Chondrocyte (in vitro differentiated cells): Measurements from ENCODE around the gene PGK1. TPM values are rescaled to one million over a fixed set of nuclear protein-coding genes. Genes with fewer than 3 reads are reported as not detected.

Experiments
- DNase-seq: peaks from one replicate; pipeline ENCODE4 v3.0.0; 2021; ENCODE audit warnings: mixed read lengths, low spot score
- H3K27ac Mint-ChIP-seq: one replicate; pipeline ENCODE4 v1.8.0; 2021; ENCODE audit warnings: mild to moderate bottlenecking, moderate library complexity, mixed read lengths; ENCODE audit not compliant: unreplicated experiment
- H3K27me3 Mint-ChIP-seq: 2 replicates; pipeline ENCODE4 v1.8.0; 2021; ENCODE audit warnings: low read depth, mixed read lengths
- H3K36me3 Mint-ChIP-seq: 2 replicates; pipeline ENCODE4 v1.8.0; 2021; ENCODE audit warnings: low read depth, mixed read lengths
- H3K4me1 Mint-ChIP-seq: 2 replicates; pipeline ENCODE4 v1.8.0; 2021; ENCODE audit warnings: low read depth, mild to moderate bottlenecking, mixed read lengths
- H3K4me3 Mint-ChIP-seq: one replicate; pipeline ENCODE4 v1.8.0; 2021; ENCODE audit warnings: mild to moderate bottlenecking, moderate library complexity, mixed read lengths; ENCODE audit not compliant: unreplicated experiment
- H3K9me3 Mint-ChIP-seq: 2 replicates; pipeline ENCODE4 v1.8.0; 2021; ENCODE audit warnings: low read depth, mixed read lengths
- CTCF ChIP-seq: fragments of 200-600 bp; sonication (generic); IDR thresholded peaks from 2 replicates; pipeline ENCODE4 v1.5.0; 2021; ENCODE audit warnings: antibody characterized with exemption, mild to moderate bottlenecking, moderate library complexity
- total RNA-seq: library from RNA; stranded (reverse); gene quantifications from 3 replicates; pipeline ENCODE4 v1.2.1, GENCODE V29; 2021

Gene PGK1
- total RNA-seq, 1 donor from 2014 or later: 352 TPM

GRCh38 chrX:78106651-78106986, 2.6 kb downstream of the PGK1 start:
- DNase-seq: no peak
- H3K9me3 Mint-ChIP-seq: peaks cover 10% of the 10 kb centered on the region
- peaks cover 3% of the 10 kb centered on the region for H3K36me3 Mint-ChIP-seq
- TF ChIP-seq CTCF: no peak
- H3K27ac Mint-ChIP-seq: peak overlapping the region; percentile 10
- no peaks in the 10 kb centered on the region for H3K27me3 Mint-ChIP-seq
- peak overlapping the region; percentile 88 for H3K4me3 Mint-ChIP-seq
- peaks cover 55% of the 10 kb centered on the region for H3K4me1 Mint-ChIP-seq

- Mint-ChIP-seq H3K9me3 (peaks cover 3% of the 10 kb centered on the region), H3K36me3 (peaks cover 8% of the 10 kb centered on the region)
Observed at GRCh38 chrX:78109458-78109857, 5.4 kb downstream of the PGK1 start.

DNA sequence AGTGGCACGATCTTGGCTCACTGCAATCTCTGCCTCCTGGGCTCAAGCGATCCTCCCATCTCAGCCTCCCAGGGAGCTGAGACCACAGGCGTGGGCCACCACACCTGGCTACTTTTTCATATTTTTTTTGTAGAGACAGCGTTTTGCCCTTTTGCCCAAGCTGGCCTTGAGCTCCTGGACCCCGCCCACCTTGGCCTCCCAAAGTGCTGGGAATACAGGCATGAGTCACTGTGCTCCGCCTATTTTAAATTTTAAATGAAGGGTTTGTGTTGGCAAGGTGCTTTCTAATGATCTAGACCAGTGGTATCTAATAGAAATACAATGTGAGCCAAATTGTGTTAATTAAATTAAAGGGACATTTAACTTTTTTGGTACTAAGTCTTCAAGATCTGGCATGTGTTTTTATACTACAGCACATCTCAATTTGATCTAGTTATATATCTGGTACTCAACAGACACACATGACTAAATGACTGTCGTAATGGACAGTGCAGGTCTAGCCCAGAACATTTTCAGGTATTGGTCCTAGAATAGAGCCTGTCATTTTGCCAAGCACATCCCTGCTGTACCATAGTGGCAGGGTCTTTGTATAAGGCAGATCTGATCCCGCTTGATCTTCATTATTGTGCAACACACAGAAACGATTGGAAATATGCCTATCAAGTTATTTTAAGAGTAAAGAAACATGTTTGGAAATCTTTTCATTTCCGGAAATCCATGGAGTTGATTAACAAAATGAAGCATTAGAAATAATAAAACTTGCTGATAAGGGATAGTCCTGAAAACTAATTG, 7.3 kb downstream of the PGK1 start:
- no peak for DNase-seq
- H3K4me3 Mint-ChIP-seq: no peak overlapping the region
- TF ChIP-seq CTCF: no peak
- H3K4me1 Mint-ChIP-seq: peaks cover 39% of the 10 kb centered on the region
- peaks cover 4% of the 10 kb centered on the region for H3K36me3 Mint-ChIP-seq
- H3K9me3 Mint-ChIP-seq: no peaks in the 10 kb centered on the region
- H3K27ac Mint-ChIP-seq: no peak overlapping the region
- H3K27me3 Mint-ChIP-seq: no peaks in the 10 kb centered on the region

More at GRCh38 chrX:78109458-78109857, 5.4 kb downstream of the PGK1 start:
- H3K27me3 Mint-ChIP-seq: no peaks in the 10 kb centered on the region
- H3K4me3 Mint-ChIP-seq: peak overlapping the region; percentile 35
- DNase-seq: no peak
- TF ChIP-seq CTCF: no peak
- no peak overlapping the region for H3K27ac Mint-ChIP-seq
- peaks cover 53% of the 10 kb centered on the region for H3K4me1 Mint-ChIP-seq

DNA sequence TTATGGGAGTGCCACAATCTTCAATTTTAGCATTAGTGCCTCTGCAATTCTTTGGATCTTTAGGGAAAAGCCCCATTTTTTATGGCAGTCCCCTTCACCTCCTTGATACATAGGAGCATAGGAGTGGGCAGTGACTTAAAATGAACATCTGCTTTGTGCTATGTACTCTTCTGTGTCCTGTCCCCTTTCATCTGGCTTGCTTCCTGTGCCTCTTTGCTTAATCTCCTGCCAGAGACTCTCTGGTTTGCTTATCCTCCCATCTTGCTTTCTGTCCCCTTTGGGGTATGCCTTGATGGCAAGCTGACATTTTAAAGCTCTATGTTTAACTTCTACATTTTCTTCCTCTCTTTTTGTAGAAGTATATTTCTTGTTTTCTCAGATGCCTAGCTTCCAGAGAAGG, 12.3 kb downstream of the PGK1 start:
- H3K4me1 Mint-ChIP-seq: peaks cover 3% of the 10 kb centered on the region
- H3K36me3 Mint-ChIP-seq: peaks cover 8% of the 10 kb centered on the region
- DNase-seq: no peak
- no peaks in the 10 kb centered on the region for H3K27me3 Mint-ChIP-seq
- TF ChIP-seq CTCF: no peak
- no peak overlapping the region for H3K27ac Mint-ChIP-seq
- no peak overlapping the region for H3K4me3 Mint-ChIP-seq
- H3K9me3 Mint-ChIP-seq: no peaks in the 10 kb centered on the region

DNA sequence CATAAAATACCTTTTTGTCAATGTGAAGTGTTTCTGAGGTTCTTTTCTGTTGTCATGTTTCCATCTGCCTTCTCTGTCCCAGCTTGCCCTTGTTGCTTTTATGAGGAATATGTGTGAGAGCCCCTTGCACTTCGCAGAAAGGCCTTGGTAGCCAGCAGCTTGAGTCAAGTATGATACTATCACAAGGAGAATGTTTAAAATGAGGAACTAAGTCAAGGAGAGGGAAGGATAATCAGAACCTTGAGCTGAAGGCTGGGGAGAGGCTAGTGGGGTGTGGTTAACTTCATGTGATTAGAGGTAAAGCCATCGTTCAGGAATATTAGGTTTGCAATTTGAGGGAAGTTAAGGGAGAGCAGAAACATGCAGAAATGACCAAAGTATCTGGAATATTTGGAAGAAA, 12.7 kb downstream of the PGK1 start:
- Mint-ChIP-seq H3K27me3 (no peaks in the 10 kb centered on the region), H3K27ac (no peak overlapping the region), H3K36me3 (peaks cover 8% of the 10 kb centered on the region)

More for the DNA sequence above, 12.7 kb downstream of the PGK1 start:
- H3K4me1 Mint-ChIP-seq: no peaks in the 10 kb centered on the region
- no peak for TF ChIP-seq CTCF
- H3K4me3 Mint-ChIP-seq: no peak overlapping the region
- H3K9me3 Mint-ChIP-seq: no peaks in the 10 kb centered on the region
- DNase-seq: no peak
